ENCODE results near the gene WDSUB1.

WDSUB1 gene

GRCh38 chr2:159224061-159224813, 62.3 kb downstream of the WDSUB1 start:
- no peak for DNase-seq

GRCh38 chr2:159219394-159219998, 67.0 kb downstream of the WDSUB1 start:
- no peak for DNase-seq

GRCh38 chr2:159218389-159218788, 68.1 kb downstream of the WDSUB1 start:
- no peak for DNase-seq

GRCh38 chr2:159217676-159218075, 68.8 kb downstream of the WDSUB1 start:
- no peak for DNase-seq

GRCh38 chr2:159215116-159215515, 71.4 kb downstream of the WDSUB1 start:
- DNase-seq: no peak

GRCh38 chr2:159214325-159214865, 72.1 kb downstream of the WDSUB1 start:
- DNase-seq: no peak

- DNase-seq: no peak
Measured at GRCh38 chr2:159213296-159213695, 73.2 kb downstream of the WDSUB1 start.

GRCh38 chr2:159211447-159212396, 74.8 kb downstream of the WDSUB1 start:
- DNase-seq: no peak

- DNase-seq: no peak
Measured at GRCh38 chr2:159209341-159210306, 76.9 kb downstream of the WDSUB1 start.

- no peak for DNase-seq
Measured at GRCh38 chr2:159208438-159208837, 78.1 kb downstream of the WDSUB1 start.

GRCh38 chr2:159206736-159207380, 79.6 kb downstream of the WDSUB1 start:
- DNase-seq: no peak

GRCh38 chr2:159204381-159205144, 81.9 kb downstream of the WDSUB1 start:
- no peak for DNase-seq

GRCh38 chr2:159202568-159203071, 83.9 kb downstream of the WDSUB1 start:
- no peak for DNase-seq

GRCh38 chr2:159201360-159202063, 85.0 kb downstream of the WDSUB1 start:
- peak; percentile 9 for DNase-seq

- DNase-seq: no peak
Measured at GRCh38 chr2:159200498-159200897, 86.0 kb downstream of the WDSUB1 start.

GRCh38 chr2:159199761-159200465, 86.6 kb downstream of the WDSUB1 start:
- DNase-seq: no peak

GRCh38 chr2:159199236-159199635, 87.3 kb downstream of the WDSUB1 start:
- no peak for DNase-seq

GRCh38 chr2:159196393-159196925, 90.0 kb downstream of the WDSUB1 start:
- no peak for DNase-seq

- no peak for DNase-seq
Measured at GRCh38 chr2:159195697-159196096, 90.8 kb downstream of the WDSUB1 start.
